ENCODE measurements around the gene HECTD1.

HECTD1 gene

DNA sequence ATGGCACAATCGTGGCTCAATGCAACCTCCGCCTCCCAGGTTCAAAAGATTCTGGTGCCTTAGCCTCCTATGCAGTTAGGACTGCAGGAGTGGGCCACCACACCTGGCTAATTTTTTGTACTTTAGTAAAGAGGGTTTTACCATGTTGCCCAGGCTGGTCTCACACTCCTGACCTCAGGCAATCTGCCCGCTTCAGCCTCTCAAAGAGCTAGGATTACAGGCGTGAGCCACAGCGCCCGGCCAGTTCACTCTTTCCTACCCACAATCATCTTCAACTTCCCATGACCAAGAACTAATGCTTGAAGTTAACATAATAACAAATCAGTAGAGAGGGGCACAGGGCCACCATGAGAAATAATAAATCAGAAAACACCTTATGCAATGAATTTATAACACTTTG is 82.4 kb downstream of the HECTD1 start:
- DNase-seq (ENCODE audit: low read depth): no peak
- no peak for TF ChIP-seq MYC (IDR thresholded peaks at IDR 0.05; ENCODE audit: low read depth, low read length)
- no peak for TF ChIP-seq POLR2A (IDR thresholded peaks at IDR 0.05; ENCODE audit: extremely low read depth, insufficient read length)
- TF ChIP-seq, protein P1, sequence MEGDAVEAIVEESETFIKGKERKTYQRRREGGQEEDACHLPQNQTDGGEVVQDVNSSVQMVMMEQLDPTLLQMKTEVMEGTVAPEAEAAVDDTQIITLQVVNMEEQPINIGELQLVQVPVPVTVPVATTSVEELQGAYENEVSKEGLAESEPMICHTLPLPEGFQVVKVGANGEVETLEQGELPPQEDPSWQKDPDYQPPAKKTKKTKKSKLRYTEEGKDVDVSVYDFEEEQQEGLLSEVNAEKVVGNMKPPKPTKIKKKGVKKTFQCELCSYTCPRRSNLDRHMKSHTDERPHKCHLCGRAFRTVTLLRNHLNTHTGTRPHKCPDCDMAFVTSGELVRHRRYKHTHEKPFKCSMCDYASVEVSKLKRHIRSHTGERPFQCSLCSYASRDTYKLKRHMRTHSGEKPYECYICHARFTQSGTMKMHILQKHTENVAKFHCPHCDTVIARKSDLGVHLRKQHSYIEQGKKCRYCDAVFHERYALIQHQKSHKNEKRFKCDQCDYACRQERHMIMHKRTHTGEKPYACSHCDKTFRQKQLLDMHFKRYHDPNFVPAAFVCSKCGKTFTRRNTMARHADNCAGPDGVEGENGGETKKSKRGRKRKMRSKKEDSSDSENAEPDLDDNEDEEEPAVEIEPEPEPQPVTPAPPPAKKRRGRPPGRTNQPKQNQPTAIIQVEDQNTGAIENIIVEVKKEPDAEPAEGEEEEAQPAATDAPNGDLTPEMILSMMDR (IDR thresholded peaks at IDR 0.05; ENCODE audit: low read depth, low read length): no peak
- TF ChIP-seq, protein P2, sequence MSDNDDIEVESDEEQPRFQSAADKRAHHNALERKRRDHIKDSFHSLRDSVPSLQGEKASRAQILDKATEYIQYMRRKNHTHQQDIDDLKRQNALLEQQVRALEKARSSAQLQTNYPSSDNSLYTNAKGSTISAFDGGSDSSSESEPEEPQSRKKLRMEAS (IDR thresholded peaks at IDR 0.05; ENCODE audit: low read depth, low read length): no peak
- no peak overlapping the region for H3K4me3 ChIP-seq (ENCODE audit: low read depth, low read length)

DNA sequence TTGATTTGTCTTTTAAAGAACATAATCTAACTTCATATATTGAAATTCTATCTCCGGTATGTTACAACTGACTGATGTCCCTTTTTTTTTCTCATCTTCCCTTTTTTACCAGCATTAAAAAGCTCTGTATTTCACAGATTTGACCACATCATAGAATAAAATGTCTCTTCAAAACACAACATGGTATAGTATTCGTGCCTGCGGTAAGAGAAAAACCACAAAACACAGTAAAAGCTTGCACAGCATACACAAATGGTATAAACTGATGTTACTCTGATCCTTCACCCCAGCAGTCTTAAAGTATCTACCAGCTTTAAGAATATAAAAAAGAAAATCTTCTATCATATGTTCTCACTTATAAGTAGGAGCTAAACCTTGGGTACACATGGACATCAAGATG is 83.4 kb downstream of the HECTD1 start:
- H3K4me3 ChIP-seq (ENCODE audit: low read depth, low read length): no peak overlapping the region
- DNase-seq (ENCODE audit: low read depth): no peak
- TF ChIP-seq, protein P1 (IDR thresholded peaks at IDR 0.05; ENCODE audit: low read depth, low read length): no peak
- no peak for TF ChIP-seq MYC (IDR thresholded peaks at IDR 0.05; ENCODE audit: low read depth, low read length)
- TF ChIP-seq, protein P2 (IDR thresholded peaks at IDR 0.05; ENCODE audit: low read depth, low read length): no peak
- TF ChIP-seq POLR2A (IDR thresholded peaks at IDR 0.05; ENCODE audit: extremely low read depth, insufficient read length): no peak

DNA sequence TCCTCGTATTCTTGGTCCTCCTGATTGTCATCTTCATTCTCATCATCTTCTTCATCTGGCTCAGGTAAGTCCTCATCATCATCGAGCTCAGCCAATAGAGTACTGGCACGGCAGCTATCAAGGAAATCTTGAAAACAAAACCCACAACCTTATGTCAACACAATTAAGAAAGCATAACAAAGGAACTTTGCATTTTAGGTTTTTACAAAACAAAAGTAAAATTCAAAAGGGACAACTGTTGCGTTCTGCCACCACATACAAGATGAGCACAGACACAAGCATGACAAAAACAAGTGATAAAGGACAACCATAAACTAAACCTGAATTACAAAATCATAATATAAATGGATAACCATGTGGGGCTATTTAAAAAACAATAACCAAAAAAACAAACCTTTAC is 84.7 kb downstream of the HECTD1 start:
- TF ChIP-seq, protein P2 (IDR thresholded peaks at IDR 0.05; ENCODE audit: low read depth, low read length): no peak
- no peak for TF ChIP-seq POLR2A (IDR thresholded peaks at IDR 0.05; ENCODE audit: extremely low read depth, insufficient read length)
- no peak for TF ChIP-seq MYC (IDR thresholded peaks at IDR 0.05; ENCODE audit: low read depth, low read length)
- TF ChIP-seq, protein P1 (IDR thresholded peaks at IDR 0.05; ENCODE audit: low read depth, low read length): no peak
- H3K4me3 ChIP-seq (ENCODE audit: low read depth, low read length): no peak overlapping the region
- no peak for DNase-seq (ENCODE audit: low read depth)

DNA sequence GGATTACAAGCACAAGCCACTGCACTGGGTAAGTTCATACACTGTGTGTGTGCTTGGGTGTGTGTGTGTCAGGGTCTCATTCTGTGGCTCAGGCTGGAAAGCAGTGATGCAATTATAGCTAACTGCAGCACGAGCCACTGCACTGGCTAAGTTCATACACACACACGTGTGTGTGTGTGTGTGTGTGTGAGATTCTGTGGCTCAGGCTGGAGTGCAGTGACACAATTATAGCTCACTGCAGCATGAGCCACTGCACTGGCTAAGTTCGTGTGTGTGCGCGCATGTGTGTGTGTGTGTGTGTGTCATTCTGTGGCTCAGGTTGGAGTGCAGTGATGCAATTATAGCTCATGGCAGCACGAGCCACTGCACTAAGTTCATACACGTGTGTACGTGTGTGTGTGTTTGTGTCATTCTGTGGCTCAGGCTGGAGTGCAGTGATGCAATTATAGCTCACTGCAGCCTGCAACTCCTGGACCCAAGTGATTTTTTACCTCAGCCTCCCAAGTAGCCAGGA is 85.4 kb downstream of the HECTD1 start:
- H3K4me3 ChIP-seq (ENCODE audit: low read depth, low read length): no peak overlapping the region
- peak; percentile 13 for DNase-seq (ENCODE audit: low read depth)
- TF ChIP-seq, protein P2 (IDR thresholded peaks at IDR 0.05; ENCODE audit: low read depth, low read length): no peak
- no peak for TF ChIP-seq POLR2A (IDR thresholded peaks at IDR 0.05; ENCODE audit: extremely low read depth, insufficient read length)
- TF ChIP-seq, protein P1 (IDR thresholded peaks at IDR 0.05; ENCODE audit: low read depth, low read length): no peak
- no peak for TF ChIP-seq MYC (IDR thresholded peaks at IDR 0.05; ENCODE audit: low read depth, low read length)

DNA sequence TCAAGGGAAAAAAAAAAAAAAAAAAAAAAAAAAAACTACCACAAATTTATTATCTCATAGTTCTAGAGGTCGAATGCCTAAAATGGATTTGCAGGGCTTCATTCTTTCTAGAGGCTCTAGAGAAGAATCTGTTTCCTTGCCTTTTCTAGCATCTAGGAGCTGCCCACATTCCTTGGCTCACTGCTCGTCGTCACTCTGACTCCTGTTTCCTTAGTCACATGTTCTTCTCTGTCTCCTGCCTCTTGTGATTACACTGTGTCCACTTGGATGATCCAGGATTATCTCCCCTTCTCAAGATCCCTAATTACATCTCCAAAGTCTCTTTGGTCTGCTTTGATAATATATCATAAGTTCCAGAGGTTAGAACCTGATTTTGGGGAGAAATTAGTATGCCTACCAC is 88.7 kb downstream of the HECTD1 start:
- H3K4me3 ChIP-seq (ENCODE audit: low read depth, low read length): no peak overlapping the region
- DNase-seq (ENCODE audit: low read depth): no peak
- TF ChIP-seq, protein P1 (IDR thresholded peaks at IDR 0.05; ENCODE audit: low read depth, low read length): no peak
- TF ChIP-seq, protein P2 (IDR thresholded peaks at IDR 0.05; ENCODE audit: low read depth, low read length): no peak
- TF ChIP-seq POLR2A (IDR thresholded peaks at IDR 0.05; ENCODE audit: extremely low read depth, insufficient read length): no peak
- TF ChIP-seq MYC (IDR thresholded peaks at IDR 0.05; ENCODE audit: low read depth, low read length): no peak

Measured in NB4 (cell line).